Hematopoietic multipotent progenitor cell treated with erythropoietin and hydrocortisone succinate and interleukin-3 and kit ligand, for 8 days (in vitro differentiated cells): Measurements from ENCODE around the gene TALDO1.

Source experiments
- DNase-seq: peaks from one replicate; pipeline ENCODE4 v3.0.0-alpha.2; 2015

TALDO1 gene

DNA sequence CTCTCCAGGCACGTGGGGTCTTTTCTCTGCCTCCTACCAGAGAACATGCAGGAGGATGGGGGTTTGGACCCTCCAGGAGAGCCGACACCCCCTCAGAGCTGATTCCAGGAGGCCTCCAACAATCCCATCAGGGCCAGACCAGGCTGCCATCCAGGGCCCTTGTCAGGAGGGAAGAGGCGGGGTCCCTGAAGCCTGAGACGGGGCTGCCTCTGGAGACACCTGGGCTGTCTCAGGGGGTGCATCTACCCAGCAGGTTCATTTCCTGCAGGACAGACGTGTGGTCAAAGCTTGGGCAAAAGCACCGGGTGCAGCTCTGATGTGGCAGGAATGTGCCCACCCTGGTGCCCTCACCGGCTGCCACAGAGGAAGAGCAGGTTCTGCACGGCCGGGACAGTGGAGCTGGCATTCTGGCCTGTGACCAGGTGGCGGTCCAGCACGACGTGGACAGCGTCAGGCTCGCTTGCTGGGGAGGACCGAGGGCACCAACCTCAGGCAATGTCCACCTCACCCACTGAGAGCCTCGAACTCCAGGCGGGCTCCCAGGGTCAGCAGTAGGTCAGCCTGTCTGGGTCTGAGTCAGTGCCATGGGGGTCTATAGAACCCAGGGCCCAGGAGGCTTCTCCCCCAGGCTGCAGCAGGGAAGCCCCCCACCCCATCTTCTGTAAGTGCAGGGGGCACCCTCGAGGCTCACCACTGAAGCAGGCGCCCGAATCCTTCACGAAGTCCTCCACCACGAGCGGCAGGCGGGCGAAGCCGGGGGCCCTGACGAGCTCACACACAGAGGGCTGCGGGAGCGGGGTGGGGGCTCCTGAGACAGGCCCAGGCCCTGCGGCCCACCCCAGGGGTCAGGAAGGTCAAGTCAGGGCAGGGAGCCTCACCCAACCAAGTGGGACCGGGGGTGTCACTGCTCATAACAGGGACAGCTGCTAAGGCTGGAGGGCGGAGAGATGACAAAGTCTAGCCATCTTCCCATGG, 23.7 kb downstream of the TALDO1 start:
- no peak for DNase-seq

DNA sequence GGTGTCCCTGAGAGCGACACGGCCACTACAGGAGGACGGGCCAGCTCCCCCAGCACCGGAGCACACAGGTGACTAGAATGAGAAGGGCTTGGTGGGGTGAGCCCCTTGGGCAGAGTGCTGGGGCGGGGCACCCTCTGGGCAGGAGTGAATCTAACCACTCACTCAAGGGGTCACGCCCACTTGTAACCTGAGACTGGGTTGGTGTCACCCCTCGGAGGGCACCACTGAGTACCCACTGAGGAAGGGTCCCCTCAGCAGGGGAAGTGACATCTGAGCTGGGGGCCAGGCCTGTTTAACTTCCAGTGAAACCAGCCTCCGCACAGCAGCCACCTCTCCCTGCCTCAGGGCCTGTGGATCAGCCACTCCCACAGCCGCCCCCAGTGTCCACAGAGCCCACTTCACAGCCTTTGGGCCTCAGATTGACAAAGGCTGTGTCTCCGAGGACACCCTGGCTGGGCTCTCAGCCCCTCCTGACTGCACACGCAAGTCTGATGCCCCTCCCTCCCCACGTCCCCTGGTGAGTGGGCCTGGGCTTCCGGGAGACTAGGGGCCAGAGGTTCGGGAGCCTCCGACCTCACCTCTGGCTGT, 24.4 kb downstream of the TALDO1 start:
- DNase-seq: no peak

DNA sequence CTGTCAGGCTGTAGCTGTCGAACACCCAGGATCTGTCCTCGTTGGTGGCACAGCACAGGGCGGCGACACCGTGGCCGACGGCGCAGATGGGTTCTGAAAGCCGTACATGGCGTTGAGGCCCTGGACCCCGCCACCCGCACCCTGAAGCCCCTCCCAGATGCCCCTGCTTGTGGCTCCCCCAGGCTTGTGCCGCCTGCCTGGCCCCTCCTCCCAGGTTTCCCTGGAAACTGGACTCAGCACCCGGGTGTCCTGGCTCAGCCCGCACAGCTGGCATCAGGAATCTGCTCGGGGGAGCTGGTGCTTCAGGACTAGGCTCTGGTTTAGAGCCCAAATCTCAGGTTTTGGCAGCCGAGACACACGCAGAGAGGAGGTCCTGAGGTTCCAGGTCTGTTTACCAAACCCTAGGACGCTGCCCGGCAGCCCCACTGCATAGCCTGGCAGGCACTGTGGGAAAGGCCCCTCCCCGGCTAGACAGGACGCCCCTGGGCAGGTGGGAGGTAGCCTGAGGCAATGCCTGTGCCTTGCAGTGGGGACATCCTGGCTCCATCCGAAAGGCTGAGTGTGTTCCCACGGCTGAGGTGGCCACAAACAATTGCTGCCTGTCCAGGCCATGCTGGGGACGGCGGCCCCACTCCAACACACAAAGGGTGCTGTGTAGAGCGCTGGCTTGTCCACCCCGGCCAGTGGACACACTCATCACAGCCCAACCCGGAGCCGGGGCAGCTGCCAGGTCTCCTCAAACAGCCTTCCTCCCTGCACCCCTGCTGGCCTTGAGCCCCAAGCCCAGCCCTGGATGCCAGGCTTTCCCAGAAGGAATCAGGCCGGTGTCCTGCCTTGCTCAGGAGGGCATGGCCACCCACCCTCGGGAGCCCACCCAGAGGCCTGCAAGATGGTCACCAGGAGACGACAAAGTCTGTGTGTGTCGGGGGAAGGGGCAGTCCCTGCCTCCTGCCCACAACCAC, 25.4 kb downstream of the TALDO1 start:
- no peak for DNase-seq

DNA sequence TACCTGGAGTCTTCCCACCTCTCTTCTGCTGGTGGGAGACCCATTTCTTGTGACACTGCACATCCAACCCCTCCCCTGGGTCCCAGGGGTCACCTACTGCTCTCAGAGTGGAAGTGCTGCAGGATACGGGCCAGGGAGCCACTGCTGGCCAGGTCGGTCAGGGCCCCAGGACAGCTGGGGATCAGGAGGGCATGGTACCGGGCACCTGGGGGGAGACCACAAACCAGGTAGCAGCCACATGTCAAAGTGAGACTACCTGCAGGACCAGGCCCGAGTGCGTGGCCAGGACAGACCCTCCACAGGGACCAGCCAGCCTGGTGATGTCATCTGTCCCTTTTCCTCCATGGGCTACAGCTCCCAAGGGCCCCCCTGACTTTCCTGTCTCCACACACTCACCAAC, 26.2 kb downstream of the TALDO1 start:
- DNase-seq: no peak

DNA sequence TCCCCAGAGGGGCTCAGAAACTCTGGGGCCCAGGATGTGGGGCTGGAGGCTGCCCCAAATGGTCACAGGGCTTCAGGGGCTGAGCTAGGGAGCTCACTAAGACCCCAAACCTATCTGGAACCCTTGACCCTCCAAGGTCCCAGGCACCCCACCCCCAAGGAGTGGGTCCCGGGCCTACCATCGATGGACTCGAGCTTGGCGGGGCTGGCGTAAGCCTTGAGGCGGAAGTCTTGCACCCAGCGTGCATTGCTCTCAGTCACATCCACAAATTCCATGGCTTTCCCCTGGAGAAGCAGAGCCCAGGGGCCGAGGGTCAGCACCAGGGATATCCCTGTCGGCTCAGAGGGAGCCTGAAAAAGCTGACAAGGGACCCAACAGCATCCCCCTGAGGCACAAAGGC, 26.6 kb downstream of the TALDO1 start:
- DNase-seq: no peak

DNA sequence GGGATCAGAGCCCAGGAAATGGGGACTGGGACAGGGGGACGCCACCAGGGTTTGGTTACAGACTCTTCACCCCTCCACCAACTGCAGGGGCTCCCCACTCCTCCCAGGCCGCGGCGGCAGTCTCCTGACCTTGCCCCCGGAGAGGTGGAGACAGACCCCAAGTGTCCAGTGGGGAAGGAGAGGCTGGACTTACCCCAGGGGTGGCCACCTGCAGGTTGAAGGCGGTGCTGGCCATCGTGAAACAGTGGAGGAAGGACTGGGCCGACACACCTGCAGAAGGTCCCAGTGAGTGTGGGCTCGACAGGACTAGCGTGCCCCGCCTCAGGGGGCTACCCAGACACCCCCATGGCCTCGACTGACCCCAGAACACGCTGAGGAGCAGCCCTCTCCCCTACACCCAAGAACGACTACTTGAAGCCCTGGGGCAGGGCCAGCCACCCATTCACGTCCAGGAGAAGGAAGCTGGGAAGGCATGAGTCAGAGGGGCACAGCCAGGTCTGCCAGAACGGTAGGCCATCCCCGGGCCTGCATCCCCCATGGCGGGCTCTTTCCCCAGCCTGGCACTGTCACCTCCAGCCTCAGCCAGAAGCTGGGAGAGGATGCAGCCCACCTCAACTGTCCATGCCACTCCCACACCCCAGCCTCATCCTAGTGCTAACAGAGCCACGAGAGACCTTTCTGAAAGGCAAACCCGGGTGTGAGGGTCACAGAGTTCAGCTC, 27.8 kb downstream of the TALDO1 start:
- no peak for DNase-seq

DNA sequence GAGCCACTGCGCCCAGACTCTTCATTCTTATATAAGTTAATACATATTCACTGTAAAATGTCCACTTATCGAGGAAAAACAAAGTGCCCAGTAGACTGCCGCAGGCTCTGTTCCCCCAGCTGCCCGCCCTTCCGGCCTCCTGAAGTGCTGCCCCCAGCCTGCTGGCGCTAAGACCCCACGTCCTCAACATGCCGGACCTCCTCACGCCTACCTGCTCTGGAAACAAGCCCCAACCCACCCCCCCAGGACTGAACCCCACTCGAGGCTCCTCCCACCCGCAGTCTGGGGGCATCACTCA, 28.9 kb downstream of the TALDO1 start:
- no peak for DNase-seq

DNA sequence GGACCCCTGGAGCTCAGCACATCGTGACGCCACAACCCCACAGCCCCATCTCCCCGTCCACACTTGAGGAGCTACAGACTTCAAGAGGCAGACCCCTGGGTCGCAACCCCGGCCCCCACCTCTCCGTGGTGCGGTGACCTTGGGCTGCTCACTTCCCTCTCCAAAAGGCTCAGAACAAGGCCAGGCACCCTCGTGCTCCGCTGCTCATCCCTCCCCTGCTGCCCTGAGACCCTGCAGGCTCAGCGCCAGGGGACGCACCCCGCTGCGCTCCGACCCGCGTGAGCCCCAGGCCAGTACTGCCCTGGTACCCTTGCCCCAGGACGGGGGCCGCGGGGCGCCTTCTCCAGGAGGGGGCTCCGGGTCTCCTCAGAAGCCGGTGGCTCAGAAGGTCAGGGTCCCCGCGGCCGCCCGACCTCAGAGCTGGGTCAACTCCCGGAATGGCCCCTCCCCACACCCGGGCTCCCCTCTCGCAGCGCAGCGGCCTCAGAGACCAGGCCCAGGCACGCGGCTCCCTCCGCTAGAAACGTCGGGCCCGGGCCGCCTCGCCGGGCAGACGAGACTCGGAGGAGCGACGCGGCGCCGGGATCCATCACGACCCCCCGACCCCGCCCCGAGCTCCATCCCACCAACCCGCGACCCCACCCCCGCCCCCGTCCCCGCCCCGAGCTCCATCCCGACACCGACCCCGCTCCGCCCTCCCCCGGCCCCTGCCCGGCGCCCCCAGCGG, 29.5 kb downstream of the TALDO1 start:
- DNase-seq: peak; percentile 29

DNA sequence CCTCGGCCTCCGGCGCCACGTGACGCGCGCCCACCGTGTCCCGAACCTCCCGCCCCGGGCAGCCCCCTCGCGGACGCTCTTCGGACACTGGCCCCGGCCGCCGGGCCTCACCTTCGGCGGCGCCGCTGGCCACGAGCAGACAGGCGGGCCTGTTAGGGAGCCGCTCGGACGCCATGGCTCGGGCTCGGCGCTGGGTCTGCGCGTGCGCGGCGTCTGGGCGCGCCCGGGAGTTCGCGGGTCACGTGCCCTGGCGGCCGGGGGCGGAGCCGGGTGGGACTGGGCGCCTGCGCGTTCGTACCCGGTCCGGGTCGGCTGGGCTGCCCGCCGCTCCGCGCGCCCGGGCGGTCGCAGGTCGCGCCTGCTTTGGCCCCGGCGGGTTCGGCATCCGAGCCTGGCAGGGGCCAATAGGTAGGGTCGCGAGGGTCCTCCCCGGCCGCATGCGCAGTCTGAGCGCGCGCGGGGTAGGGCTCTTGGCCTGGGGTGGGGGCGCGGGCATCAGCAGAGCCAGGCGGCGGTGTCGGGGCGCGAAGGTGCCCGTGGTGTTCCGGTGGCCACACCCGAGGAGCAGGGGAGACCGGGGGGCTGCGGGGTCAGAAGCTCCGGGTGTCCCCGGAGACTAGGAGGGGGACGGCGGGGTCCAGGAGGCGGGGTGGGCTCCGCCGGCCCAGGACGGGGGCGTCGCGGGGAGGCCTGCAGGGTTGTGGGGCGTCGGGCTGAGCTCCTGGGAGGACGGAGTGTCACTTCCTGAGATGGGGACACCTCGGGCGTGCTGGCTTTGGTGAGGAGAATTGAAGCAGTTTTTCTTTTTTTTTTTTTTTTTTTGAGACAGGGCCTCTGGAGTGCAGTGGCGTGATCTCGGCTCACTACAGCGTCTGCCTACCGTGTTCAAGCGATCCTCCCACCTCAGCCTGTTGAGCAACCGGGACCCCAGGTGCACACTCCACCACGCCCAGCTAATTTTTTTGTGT, 30.3 kb downstream of the TALDO1 start, which contains the start of gene GATD1:
GATD1 (minus strand) TSS at position 200 of the 968 bp plus-strand sequence; CDS start at position 175, 25 bp downstream.
- DNase-seq: peak; percentile 87

DNA sequence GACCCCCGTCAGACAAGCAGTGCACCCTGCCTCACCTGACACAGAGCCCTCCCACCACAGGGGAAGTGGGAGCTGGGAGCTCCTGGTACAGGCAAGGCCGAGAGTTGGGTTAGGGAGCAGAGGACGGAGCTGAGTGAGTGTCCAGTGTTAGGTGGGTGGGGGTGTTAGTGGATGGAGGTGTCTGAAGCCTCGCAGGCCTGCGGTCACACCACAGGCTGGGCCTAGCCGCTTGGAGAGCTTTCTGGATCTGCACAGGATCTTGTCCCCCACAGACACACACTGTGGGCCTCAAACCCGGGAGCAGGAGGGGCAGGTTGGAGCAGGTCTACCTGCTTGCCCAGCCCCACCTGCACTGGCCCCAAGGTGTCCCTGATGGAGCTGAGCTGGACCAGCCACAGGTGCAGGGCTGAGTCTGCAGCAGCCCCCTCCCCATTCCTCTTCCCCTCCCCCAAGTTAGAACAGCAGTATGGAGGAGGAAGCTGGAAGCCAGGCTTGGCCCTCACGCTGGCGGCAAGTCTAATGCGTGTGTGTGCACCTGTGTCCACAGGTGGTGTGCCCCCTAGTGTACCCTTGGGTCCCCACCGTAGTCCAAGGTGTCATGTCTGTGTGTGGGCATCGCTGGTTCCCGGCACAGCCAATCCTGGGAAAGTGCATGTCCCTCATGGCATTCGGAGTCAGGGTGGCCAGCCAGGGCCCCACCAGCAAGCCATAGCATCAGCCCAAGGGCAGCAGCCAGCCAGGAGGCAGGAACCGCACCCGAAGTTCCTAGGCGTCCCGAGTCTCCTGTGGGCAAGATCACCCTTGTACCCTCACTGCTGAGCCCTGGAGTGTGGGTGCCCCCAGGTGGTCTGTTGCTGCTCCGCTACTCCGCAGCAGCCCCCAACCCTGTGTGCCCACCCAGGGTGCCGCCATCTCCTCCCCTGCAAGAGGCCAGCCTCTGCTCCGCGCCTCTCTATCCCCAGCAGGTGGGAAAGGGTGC, 32.0 kb downstream of the TALDO1 start:
- DNase-seq: no peak

DNA sequence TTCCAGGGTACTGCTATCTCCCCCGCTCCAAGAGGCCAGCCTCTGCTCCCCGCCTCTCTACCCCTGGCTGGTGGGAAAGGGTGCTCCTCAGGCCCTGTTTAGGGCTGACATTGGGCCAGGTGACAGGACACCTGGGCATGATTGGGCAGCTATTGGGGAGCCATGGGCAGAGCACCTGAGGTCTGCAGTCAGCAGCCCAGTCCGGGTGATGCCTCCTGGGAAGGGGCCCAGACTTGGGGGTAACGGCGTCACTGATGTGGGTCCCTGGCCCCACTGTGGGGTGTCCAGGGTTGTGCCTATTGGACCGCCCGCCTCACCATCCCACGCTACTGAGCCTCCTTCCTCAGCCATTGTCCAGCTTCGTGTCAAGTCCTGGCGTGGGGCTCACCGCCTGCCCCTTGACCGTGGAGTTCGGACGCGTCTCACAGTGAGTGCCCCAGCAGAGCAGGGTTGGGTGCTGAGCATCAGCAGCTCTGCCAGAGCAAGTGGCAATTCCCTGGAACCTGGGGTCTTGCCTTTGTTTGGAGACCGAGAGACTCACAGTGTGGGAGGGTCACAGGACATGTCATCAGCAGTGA, 32.8 kb downstream of the TALDO1 start:
- no peak for DNase-seq

DNA sequence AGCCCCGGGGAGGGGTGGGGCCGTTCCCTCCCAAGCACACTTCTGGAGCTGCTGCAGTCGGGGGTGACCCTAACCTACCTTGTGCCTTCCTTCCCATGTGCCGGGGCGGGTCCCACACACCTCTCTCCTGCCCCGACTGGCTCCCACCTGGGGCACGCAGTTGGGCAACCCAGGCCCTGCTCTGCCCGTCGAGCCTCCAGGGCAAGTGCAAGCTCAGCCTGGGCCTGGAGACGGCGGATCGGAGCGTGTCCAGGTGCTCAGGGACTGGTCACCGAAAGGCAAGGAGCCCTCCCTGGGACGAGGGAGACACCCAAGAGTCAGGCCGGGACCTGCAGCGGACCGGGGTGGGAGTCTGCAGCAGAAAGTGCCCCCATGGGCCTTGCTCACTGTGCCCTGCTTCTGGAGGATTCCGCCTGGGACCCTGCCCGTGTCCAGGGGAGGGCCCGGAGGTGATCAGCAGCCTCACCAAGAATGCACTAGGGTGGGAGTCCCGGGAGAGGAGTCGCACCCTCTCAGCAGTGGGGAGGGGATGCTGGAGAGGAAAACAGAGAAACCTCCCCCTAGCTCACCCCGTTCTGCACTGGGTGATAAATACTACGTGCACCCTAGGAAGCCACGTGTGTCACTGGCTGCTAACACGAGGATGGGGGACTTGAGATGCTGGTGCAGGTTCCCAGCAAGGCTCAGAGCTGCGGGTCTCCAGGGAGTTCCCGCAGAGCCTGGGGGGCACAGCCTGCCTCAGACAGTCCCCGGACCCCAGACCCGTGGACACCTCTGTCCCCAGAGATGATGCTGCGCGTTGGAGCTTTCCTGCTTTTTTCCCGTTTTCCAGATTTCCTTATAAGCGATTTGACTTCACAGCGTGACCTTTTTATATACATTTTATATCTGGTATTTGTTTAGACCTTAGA, 35.3 kb downstream of the TALDO1 start:
- no peak for DNase-seq

DNA sequence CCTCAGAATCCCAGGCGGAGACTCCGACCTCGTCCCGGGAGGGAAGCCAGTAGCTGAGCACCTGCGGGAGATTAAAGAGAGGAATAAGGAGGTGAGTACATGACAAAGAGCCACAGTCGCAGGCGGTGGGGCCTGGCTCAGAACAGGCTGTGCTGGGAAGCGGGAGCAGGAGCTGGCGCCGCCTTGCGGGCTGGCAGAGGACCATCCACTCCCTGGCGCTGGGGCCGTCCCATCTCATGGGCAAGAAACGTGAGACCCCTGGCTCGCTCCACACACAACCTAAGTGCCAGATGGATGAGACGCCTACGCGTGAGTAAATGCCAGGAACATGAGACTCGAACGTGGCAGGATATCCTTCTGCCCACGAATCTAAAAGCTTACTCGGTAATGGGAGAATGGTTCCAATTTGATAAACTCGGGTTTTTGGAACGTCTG, 36.3 kb downstream of the TALDO1 start:
- DNase-seq: peak; percentile 57

DNA sequence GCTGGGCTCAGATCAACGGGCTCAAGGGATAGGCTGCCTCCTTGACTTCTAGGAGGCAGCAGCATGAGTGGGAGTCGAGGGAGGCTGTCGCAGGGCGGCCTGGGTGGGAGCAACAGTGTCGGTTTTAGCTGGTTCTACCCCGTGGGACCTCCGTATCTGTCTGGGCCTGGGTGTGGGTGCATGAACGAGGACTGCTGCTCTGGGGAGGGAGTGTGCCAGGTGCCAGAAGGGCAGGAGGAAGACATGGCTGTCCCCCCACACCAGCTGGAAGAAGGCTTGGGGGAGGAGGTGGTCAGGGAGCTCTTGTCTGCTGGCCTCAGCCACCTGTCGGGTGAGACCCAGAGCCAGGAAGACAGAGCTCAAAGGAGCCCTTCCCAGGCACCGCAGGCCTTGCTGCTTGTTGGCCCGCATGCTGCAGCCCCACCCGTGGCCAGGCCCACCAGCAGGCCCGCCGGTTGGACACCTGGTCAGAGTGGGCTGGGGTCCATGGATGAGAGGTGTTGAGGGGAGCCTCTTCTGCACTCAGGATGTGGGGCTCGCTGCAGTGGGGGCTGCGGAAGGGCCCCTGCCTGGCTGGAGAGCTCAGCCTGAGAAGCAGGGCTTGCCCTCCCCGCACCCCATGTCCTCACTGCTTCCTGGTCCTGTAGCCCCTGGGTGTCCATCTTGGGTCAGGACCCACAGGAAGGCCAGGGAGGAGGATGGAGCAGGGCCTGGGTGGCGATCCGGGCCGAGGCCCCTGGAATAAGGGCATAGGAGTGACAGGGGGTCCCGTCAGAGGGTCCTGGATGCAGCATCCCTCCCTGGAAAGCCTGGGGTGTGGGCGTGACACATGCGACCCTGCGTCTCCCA, 39.2 kb downstream of the TALDO1 start:
- DNase-seq: no peak

DNA sequence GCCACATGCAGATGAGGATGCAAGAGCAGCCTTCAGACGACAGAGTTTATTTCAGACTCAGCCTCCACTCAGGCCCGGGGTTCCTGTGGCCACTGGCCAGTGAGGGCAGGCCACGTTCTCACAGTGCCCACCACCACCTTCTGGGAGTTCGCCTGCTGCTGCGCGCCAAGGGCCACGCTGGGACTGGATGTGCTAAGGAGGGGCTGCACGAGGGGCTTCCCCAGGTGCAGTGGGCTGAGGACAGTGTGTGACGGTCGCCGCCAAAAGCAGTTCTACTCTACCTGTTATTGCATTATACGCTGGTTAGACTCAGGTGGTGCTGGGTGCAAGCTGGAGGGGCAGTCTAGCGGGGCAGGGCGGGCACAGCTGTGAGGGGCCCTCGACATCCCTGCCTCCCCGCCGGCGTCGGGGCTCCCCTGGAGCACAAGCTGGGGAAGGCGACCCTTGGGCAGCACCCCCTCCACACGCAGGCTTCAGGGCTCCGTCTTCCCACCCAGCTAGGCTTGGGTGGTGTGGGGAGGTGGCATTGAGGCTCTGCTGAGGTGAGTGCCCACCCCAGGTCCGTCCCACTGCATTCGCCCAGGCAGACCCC, 39.9 kb downstream of the TALDO1 start:
- no peak for DNase-seq

DNA sequence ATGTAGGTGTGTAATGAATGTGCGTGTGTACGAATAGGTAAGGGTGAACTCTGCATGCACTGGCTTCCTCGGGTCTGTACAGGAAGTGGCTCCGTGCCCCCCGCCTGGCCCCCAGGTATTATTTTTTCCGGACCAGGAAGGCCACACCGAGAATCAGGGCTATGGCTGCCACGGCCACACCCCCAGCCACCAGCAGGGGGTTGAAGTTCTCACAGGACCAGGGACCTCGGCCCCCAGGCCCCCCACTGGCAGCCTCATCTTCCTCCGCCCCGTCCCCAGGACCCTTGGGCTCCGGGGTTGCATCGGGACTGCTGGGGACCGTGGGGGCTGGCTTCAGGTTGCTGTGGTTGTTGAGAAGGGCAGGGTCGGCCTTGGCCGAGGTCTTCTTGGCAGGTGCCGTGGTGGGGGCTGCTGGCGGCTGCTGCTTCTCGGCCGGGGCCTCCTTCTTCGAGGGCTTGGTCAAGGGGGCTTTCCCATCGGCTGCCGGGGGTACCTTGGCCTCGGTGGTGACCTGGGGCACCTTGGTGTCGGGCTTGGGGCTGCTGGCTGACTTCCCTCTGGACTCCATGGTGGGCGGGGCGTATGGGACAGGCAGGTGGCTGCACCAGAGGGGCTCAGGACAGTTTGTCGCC, 40.9 kb downstream of the TALDO1 start:
- no peak for DNase-seq
